ENCODE measurements around the gene ZSCAN5A. TPM values are rescaled to one million over a fixed set of nuclear protein-coding genes. Genes with fewer than 3 reads are reported as not detected.
"Not testable (repeated sequence)": the region's sequence is repeated elsewhere in the genome, so short reads cannot be mapped to it uniquely, and the experiment has no call there.

The ZSCAN5A gene
- polyA plus RNA-seq, 4 donors, result 5.4 to 10.4 (median 7.5) TPM

GRCh38 chr19:56221851-56222250 is 92.8 kb downstream of the ZSCAN5A start:
- FAIRE-seq, result no peak
- WGBS, 3 donors, result 93 to 95% (median 95%) methylated on average over 13 to 14 of the region's 14 CpGs

GRCh38 chr19:56221442-56221841 is 93.2 kb downstream of the ZSCAN5A start:
- not testable (repeated sequence) for H3K4me1 ChIP-seq (ENCODE audit: control insufficient read depth in 3 of 3, insufficient read depth in 2 of 3, low read depth in 1 of 3, low read length in 2 of 3); FAIRE-seq; H3K27ac ChIP-seq (ENCODE audit: low read depth in 1 of 3, low read length in 2 of 3); H3K4me3 ChIP-seq (ENCODE audit: low read depth in 1 of 3, low read length in 3 of 3); H3K9me3 ChIP-seq (ENCODE audit: control insufficient read depth in 2 of 2, insufficient read depth in 1 of 2, low read depth in 1 of 2, low read length in 1 of 2); H3K36me3 ChIP-seq (ENCODE audit: control insufficient read depth in 3 of 3, insufficient read depth in 2 of 3, low read depth in 1 of 3, low read length in 3 of 3); H3K27me3 ChIP-seq (ENCODE audit: control insufficient read depth in 3 of 3, insufficient read depth in 3 of 3, low read length in 3 of 3)
- WGBS, 3 donors, result 63 to 77% (median 77%) methylated on average over 9 of the region's 9 CpGs
- DNase-seq, result peak in 1 of 2 donors; percentile 15

More at GRCh38 chr19:56221851-56222250, 92.8 kb downstream of the ZSCAN5A start:
- no peak for DNase-seq
- Histone ChIP-seq H3K9me3 (ENCODE audit: control insufficient read depth in 2 of 2, insufficient read depth in 1 of 2, low read depth in 1 of 2, low read length in 1 of 2) (no peaks in the 10 kb centered on the region), H3K27ac (ENCODE audit: low read depth in 1 of 3, low read length in 2 of 3) (no peak overlapping the region), H3K27me3 (ENCODE audit: control insufficient read depth in 3 of 3, insufficient read depth in 3 of 3, low read length in 3 of 3) (peaks cover 0 to 5% (median 0%) of the 10 kb centered on the region in 3 donors), H3K4me3 (ENCODE audit: low read depth in 1 of 3, low read length in 3 of 3) (no peak overlapping the region), H3K36me3 (ENCODE audit: control insufficient read depth in 3 of 3, insufficient read depth in 2 of 3, low read depth in 1 of 3, low read length in 3 of 3) (no peaks in the 10 kb centered on the region), H3K4me1 (ENCODE audit: control insufficient read depth in 3 of 3, insufficient read depth in 2 of 3, low read depth in 1 of 3, low read length in 2 of 3) (no peaks in the 10 kb centered on the region)

- FAIRE-seq (no peak), DNase-seq (no peak)
- 90 to 93% (median 90%) methylated on average over 10 of the region's 10 CpGs for WGBS, 3 donors
- Histone ChIP-seq H3K9me3 (ENCODE audit: control insufficient read depth in 2 of 2, insufficient read depth in 1 of 2, low read depth in 1 of 2, low read length in 1 of 2) (no peaks in the 10 kb centered on the region), H3K36me3 (ENCODE audit: control insufficient read depth in 3 of 3, insufficient read depth in 2 of 3, low read depth in 1 of 3, low read length in 3 of 3) (no peaks in the 10 kb centered on the region), H3K4me1 (ENCODE audit: control insufficient read depth in 3 of 3, insufficient read depth in 2 of 3, low read depth in 1 of 3, low read length in 2 of 3) (no peaks in the 10 kb centered on the region), H3K4me3 (ENCODE audit: low read depth in 1 of 3, low read length in 3 of 3) (no peak overlapping the region), H3K27me3 (ENCODE audit: control insufficient read depth in 3 of 3, insufficient read depth in 3 of 3, low read length in 3 of 3) (peaks cover 0 to 5% (median 0%) of the 10 kb centered on the region in 3 donors), H3K27ac (ENCODE audit: low read depth in 1 of 3, low read length in 2 of 3) (no peak overlapping the region)
Measured at GRCh38 chr19:56218961-56219360, 95.7 kb downstream of the ZSCAN5A start.

GRCh38 chr19:56217039-56217949 is 97.3 kb downstream of the ZSCAN5A start:
- Histone ChIP-seq H3K4me3 (ENCODE audit: low read depth in 1 of 3, low read length in 3 of 3) (no peak overlapping the region), H3K36me3 (ENCODE audit: control insufficient read depth in 3 of 3, insufficient read depth in 2 of 3, low read depth in 1 of 3, low read length in 3 of 3) (no peaks in the 10 kb centered on the region), H3K27ac (ENCODE audit: low read depth in 1 of 3, low read length in 2 of 3) (no peak overlapping the region), H3K27me3 (ENCODE audit: control insufficient read depth in 3 of 3, insufficient read depth in 3 of 3, low read length in 3 of 3) (peaks cover 0 to 5% (median 0%) of the 10 kb centered on the region in 3 donors), H3K9me3 (ENCODE audit: control insufficient read depth in 2 of 2, insufficient read depth in 1 of 2, low read depth in 1 of 2, low read length in 1 of 2) (no peaks in the 10 kb centered on the region), H3K4me1 (ENCODE audit: control insufficient read depth in 3 of 3, insufficient read depth in 2 of 3, low read depth in 1 of 3, low read length in 2 of 3) (no peaks in the 10 kb centered on the region)
- DNase-seq (peak in 1 of 2 donors; percentile 15), FAIRE-seq (no peak)
- 8 to 23% (median 19%) methylated on average over 72 to 79 of the region's 79 CpGs for WGBS, 3 donors

- no peak overlapping the region for H3K4me3 ChIP-seq (ENCODE audit: low read depth in 1 of 3, low read length in 3 of 3)
- DNase-seq (no peak), FAIRE-seq (no peak)
- H3K27ac ChIP-seq (ENCODE audit: low read depth in 1 of 3, low read length in 2 of 3), result no peak overlapping the region
- H3K27me3 ChIP-seq (ENCODE audit: control insufficient read depth in 3 of 3, insufficient read depth in 3 of 3, low read length in 3 of 3), result no peaks in the 10 kb centered on the region
- no peaks in the 10 kb centered on the region for H3K36me3 ChIP-seq (ENCODE audit: control insufficient read depth in 3 of 3, insufficient read depth in 2 of 3, low read depth in 1 of 3, low read length in 3 of 3)
- H3K9me3 ChIP-seq (ENCODE audit: control insufficient read depth in 2 of 2, insufficient read depth in 1 of 2, low read depth in 1 of 2, low read length in 1 of 2), result no peaks in the 10 kb centered on the region
- no peaks in the 10 kb centered on the region for H3K4me1 ChIP-seq (ENCODE audit: control insufficient read depth in 3 of 3, insufficient read depth in 2 of 3, low read depth in 1 of 3, low read length in 2 of 3)
- WGBS, 3 donors, result 61 to 67% (median 67%) methylated on average over 4 of the region's 4 CpGs
Measured at GRCh38 chr19:56211718-56212117, 102.9 kb downstream of the ZSCAN5A start.

GRCh38 chr19:56210036-56210435 is 104.6 kb downstream of the ZSCAN5A start:
- 84 to 90% (median 86%) methylated on average over 9 of the region's 9 CpGs for WGBS, 3 donors
- H3K4me1 ChIP-seq (ENCODE audit: control insufficient read depth in 3 of 3, insufficient read depth in 2 of 3, low read depth in 1 of 3, low read length in 2 of 3); FAIRE-seq; H3K27ac ChIP-seq (ENCODE audit: low read depth in 1 of 3, low read length in 2 of 3); H3K27me3 ChIP-seq (ENCODE audit: control insufficient read depth in 3 of 3, insufficient read depth in 3 of 3, low read length in 3 of 3); H3K36me3 ChIP-seq (ENCODE audit: control insufficient read depth in 3 of 3, insufficient read depth in 2 of 3, low read depth in 1 of 3, low read length in 3 of 3); H3K4me3 ChIP-seq (ENCODE audit: low read depth in 1 of 3, low read length in 3 of 3); H3K9me3 ChIP-seq (ENCODE audit: control insufficient read depth in 2 of 2, insufficient read depth in 1 of 2, low read depth in 1 of 2, low read length in 1 of 2); DNase-seq: not testable (repeated sequence)

- Histone ChIP-seq H3K36me3 (ENCODE audit: control insufficient read depth in 3 of 3, insufficient read depth in 2 of 3, low read depth in 1 of 3, low read length in 3 of 3) (no peaks in the 10 kb centered on the region), H3K4me3 (ENCODE audit: low read depth in 1 of 3, low read length in 3 of 3) (no peak overlapping the region), H3K27me3 (ENCODE audit: control insufficient read depth in 3 of 3, insufficient read depth in 3 of 3, low read length in 3 of 3) (no peaks in the 10 kb centered on the region), H3K4me1 (ENCODE audit: control insufficient read depth in 3 of 3, insufficient read depth in 2 of 3, low read depth in 1 of 3, low read length in 2 of 3) (no peaks in the 10 kb centered on the region), H3K27ac (ENCODE audit: low read depth in 1 of 3, low read length in 2 of 3) (no peak overlapping the region), H3K9me3 (ENCODE audit: control insufficient read depth in 2 of 2, insufficient read depth in 1 of 2, low read depth in 1 of 2, low read length in 1 of 2) (no peaks in the 10 kb centered on the region)
- DNase-seq, result no peak
- no peak for FAIRE-seq
- WGBS, 3 donors, result 87 to 92% (median 90%) methylated on average over 12 of the region's 12 CpGs
Measured at GRCh38 chr19:56209091-56209490, 105.5 kb downstream of the ZSCAN5A start.

- H3K4me1 ChIP-seq (ENCODE audit: control insufficient read depth in 3 of 3, insufficient read depth in 2 of 3, low read depth in 1 of 3, low read length in 2 of 3); DNase-seq; H3K4me3 ChIP-seq (ENCODE audit: low read depth in 1 of 3, low read length in 3 of 3); FAIRE-seq; H3K9me3 ChIP-seq (ENCODE audit: control insufficient read depth in 2 of 2, insufficient read depth in 1 of 2, low read depth in 1 of 2, low read length in 1 of 2); H3K36me3 ChIP-seq (ENCODE audit: control insufficient read depth in 3 of 3, insufficient read depth in 2 of 3, low read depth in 1 of 3, low read length in 3 of 3); H3K27ac ChIP-seq (ENCODE audit: low read depth in 1 of 3, low read length in 2 of 3); H3K27me3 ChIP-seq (ENCODE audit: control insufficient read depth in 3 of 3, insufficient read depth in 3 of 3, low read length in 3 of 3): not testable (repeated sequence)
- WGBS, 3 donors, result 79 to 95% (median 89%) methylated on average over 4 to 5 of the region's 5 CpGs
Measured at GRCh38 chr19:56207581-56207980, 107.1 kb downstream of the ZSCAN5A start.
